DMS 273 (cell line): Measurements from ENCODE around the gene ICAM5.
"Not testable (repeated sequence)": the region's sequence is repeated elsewhere in the genome, so short reads cannot be mapped to it uniquely, and the experiment has no call there.

Experiments used
- DNase-seq: peaks from one replicate; lab custom pipeline; 2025; ENCODE audit not compliant: unreplicated experiment; lab: John Stamatoyannopoulos, UW

ICAM5 gene

DNA sequence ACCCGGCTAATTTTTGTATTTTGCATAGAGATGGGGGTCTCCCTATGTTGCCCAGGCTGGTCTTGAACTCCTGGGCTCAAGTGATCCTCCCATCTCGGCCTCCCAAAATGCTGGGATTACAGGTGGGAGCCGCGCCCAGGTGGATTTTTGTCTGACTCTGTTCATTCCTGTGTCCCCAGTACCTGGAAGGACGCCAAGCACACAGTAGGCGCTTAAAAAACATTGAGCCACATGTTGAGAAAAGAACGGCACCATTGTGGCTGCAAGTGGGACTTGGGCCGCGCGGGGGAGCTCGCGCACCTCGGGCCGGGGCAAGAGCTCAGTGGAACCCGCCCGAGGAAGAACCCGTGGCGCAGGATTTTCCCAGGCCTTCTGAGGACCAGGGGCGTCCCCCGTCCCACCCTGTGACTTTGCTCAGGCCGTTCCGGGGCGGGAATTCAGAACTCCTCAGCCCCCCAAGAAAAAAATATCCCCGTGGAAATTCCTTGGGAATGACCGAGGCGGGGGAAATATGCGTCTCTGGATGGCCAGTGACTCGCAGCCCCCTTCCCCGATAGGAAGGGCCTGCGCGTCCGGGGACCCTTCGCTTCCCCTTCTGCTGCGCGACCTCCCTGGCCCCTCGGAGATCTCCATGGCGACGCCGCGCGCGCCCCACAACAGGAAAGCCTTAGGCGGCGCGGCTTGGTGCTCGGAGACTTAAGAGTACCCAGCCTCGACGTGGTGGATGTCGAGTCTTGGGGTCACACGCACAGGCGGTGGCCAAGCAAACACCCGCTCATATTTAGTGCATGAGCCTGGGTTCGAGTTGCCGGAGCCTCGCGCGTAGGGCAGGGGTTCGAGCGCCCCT, 20.2 kb upstream of the ICAM5 start:
- peak; percentile 92 for DNase-seq

DNA sequence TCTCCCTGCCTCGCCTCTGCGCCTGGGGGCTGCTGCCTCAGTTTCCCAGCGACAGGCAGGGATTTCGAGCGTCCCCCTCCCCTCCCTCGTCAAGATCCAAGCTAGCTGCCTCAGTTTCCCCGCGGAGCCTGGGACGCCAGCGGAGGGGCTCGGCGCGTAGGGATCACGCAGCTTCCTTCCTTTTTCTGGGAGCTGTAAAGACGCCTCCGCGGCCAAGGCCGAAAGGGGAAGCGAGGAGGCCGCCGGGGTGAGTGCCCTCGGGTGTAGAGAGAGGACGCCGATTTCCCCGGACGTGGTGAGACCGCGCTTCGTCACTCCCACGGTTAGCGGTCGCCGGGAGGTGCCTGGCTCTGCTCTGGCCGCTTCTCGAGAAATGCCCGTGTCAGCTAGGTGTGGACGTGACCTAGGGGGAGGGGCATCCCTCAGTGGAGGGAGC, 19.6 kb upstream of the ICAM5 start:
- no peak for DNase-seq

DNA sequence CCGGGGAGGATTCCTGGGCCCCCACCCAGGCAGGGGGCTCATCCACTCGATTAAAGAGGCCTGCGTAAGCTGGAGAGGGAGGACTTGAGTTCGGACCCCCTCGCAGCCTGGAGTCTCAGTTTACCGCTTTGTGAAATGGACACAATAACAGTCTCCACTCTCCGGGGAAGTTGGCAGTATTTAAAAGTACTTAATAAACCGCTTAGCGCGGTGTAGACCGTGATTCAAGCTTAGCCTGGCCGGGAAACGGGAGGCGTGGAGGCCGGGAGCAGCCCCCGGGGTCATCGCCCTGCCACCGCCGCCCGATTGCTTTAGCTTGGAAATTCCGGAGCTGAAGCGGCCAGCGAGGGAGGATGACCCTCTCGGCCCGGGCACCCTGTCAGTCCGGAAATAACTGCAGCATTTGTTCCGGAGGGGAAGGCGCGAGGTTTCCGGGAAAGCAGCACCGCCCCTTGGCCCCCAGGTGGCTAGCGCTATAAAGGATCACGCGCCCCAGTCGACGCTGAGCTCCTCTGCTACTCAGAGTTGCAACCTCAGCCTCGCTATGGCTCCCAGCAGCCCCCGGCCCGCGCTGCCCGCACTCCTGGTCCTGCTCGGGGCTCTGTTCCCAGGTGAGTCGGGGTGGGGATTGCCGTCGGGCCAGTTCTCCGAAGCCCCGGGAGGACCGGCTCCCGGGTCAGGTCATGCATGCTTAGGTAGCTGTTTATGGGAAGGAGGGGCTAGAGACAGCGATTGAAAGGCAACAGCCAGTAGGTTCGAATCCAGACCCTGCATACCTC, 18.9 kb upstream of the ICAM5 start, which contains the start of gene ICAM1:
Gene ICAM1, plus strand, starts transcription at position 505 of the 779 bp plus-strand sequence. Its CDS starts 40 bp downstream, at position 545.
- peak; percentile 76 for DNase-seq

DNA sequence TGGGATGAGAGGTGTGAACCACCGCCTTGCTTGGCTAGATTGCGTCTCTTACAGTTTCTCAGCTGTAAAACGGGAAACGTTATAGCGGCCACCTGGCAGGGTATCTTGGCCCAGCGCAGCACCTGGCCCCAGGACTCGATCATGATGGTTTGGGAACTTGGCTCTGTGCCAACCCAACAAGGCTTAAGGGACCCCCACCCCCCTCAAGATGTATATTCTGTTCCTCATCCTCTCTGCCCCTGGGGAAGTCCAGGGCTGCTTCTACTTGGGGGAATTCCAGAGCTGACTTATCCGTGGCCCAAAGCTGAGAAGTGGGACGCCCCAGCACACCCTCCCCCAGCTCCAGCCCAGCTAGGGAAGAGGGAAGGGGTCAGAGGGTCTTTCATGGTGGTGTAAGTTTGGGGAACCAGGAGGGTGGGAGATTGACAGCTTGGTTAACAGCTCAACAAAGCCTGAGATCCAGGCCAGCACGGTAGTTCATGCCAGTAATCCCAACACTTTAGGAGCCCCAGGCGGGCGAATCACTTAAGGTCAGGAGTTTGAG, 18.1 kb upstream of the ICAM5 start:
- DNase-seq = peak; percentile 30

DNA sequence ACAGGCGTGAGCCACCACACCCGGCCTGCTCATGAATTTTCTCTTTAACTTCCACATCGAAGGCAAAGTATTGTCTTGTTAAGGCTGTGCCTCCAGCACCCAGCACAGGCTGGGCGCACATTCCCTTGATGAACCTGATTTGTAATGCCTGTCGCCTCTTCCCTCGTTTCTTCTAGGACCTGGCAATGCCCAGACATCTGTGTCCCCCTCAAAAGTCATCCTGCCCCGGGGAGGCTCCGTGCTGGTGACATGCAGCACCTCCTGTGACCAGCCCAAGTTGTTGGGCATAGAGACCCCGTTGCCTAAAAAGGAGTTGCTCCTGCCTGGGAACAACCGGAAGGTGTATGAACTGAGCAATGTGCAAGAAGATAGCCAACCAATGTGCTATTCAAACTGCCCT, 15.2 kb upstream of the ICAM5 start:
- DNase-seq = no peak

DNA sequence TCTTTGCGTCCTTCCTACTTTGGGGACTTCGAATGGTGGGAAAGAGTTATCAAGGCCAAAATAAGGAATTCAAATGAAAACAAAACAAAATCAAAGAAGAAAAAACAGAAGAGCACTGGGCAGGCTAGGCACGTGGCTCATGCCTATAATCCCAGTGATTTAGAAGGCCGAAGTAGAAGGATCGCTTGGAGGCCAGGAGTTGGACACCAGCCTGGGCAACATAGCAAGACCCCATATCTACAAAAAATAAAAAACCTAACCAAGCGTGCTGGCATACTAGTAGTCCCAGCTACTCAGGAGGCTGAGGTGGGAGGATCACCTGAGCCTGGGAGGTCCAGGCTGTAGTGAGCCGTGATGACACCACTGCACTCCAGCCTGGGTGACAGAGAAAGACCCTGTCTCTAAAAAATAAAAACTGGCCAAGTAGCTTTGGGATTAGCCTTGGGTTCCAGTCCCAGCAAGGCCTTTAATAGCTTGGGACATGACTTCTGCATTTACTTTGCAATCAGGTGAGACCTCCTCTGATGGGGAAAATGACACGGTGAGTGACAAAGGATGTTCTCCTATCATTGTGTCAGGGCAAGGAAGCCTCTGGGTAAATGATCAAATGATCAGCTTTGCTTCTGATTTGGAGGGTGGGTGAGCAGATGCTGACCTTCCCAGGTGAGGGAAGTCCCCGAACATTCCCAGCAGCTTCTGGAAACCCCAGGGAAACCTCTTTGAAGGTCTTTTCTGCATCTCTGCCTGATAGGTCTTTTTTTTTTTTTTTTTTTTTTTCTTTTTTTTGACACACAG, 11.8 kb upstream of the ICAM5 start:
- DNase-seq = no peak

DNA sequence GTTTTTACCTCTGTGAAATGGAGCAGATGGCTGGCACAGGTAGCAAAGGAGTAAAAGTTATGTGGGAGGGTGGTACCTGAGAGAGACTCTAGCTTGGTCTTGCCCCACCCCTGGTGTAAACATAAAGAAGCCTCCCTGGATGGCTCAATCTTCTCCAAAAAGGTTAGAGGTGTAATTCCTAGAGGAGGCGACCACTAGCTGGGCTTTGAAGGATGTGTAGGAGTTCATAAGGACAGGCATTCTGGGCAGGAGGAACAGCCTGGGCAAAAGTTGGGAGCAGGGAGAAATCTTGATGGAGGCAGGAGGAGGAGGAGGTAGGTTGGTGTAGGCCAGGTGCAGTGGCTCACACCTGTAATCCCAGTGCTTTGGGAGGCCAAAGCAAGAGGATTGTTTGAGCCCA, 10.8 kb upstream of the ICAM5 start:
- DNase-seq = no peak

DNA sequence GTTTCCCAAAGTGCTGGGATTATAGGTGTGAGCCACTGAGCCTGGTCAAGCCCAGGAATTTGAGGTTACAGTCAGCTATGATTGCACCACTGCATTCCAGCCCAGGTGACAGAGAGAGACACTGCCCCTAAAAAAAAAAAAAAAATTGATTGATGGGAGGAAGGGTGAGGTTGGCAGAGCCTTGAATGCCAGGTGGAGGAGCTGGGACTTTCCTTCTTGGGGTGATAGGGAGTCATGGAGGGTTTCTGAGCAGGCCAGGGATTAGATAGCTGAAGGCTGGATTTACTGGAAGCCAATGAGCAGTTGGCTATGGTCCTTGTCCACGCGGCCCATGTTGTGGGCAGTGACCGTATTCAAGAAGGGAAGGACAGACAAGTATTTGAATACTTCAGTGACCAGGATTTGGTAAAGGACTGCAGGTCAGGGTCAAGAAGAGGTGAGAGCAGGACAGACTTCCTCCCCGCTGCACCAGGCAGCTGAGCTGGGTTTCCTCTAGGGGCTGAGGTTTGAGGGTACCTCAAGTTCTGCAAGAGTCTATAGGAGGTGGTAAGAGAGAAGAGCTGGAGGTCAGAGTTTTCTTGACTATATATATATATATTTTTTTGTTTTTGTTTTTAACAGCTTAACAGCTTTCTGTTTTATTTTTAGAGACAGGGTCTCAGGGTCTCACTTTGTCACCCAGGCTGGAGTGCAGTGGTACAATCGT, 9.9 kb upstream of the ICAM5 start:
- no peak for DNase-seq

DNA sequence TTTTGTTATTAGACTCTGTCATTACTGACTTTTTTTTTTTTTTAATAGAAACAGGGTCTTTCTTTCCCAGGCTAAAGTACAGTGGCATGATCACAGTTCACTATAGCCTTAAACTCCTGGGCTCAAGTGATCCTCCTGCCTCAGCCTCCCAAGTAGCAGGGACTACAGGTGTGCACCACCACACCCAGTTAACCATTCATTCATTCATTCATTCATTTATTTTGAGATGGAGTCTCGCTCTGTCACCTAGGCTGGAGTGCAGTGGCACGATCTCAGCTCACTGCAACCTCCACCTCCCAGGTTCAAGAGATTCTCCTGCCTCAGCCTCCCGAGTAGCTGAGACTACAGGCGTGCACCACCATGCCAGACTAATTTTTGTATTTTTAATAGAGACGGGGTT, 7.7 kb upstream of the ICAM5 start:
- DNase-seq = not testable (repeated sequence)

DNA sequence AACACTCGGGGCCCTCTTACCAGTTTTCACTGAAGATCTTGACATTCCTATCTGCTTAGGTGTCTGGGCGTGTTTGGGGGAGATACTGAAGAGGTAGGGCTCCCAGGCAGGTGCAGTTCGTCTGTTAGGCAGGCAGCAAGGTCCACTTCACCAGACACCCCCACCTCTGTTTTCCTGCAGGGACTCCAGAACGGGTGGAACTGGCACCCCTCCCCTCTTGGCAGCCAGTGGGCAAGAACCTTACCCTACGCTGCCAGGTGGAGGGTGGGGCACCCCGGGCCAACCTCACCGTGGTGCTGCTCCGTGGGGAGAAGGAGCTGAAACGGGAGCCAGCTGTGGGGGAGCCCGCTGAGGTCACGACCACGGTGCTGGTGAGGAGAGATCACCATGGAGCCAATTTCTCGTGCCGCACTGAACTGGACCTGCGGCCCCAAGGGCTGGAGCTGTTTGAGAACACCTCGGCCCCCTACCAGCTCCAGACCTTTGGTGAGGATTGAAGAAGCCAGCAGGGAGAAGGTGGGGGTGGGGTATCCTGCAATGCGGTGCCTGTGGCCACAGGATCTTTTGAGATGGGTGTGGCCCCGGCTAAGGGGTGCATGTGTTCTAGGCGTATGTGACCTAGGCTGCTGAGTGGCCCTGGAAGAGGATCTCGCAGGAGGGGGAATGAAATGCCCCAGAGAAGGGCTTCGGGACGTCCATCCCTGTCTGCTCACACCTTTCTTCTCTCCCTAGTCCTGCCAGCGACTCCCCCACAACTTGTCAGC, 6.3 kb upstream of the ICAM5 start:
- no peak for DNase-seq

DNA sequence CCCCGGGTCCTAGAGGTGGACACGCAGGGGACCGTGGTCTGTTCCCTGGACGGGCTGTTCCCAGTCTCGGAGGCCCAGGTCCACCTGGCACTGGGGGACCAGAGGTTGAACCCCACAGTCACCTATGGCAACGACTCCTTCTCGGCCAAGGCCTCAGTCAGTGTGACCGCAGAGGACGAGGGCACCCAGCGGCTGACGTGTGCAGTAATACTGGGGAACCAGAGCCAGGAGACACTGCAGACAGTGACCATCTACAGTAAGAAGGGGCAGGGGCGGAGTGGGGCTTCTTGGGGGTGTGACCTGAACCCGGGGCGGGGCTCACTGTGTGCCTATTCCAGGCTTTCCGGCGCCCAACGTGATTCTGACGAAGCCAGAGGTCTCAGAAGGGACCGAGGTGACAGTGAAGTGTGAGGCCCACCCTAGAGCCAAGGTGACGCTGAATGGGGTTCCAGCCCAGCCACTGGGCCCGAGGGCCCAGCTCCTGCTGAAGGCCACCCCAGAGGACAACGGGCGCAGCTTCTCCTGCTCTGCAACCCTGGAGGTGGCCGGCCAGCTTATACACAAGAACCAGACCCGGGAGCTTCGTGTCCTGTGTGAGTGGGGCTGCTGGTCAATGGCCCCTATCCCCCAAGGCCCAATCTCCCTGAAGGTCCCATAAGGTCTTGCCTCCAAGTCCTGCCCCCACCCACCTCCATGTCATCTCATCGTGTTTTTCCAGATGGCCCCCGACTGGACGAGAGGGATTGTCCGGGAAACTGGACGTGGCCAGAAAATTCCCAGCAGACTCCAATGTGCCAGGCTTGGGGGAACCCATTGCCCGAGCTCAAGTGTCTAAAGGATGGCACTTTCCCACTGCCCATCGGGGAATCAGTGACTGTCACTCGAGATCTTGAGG, 5.4 kb upstream of the ICAM5 start:
- no peak for DNase-seq

DNA sequence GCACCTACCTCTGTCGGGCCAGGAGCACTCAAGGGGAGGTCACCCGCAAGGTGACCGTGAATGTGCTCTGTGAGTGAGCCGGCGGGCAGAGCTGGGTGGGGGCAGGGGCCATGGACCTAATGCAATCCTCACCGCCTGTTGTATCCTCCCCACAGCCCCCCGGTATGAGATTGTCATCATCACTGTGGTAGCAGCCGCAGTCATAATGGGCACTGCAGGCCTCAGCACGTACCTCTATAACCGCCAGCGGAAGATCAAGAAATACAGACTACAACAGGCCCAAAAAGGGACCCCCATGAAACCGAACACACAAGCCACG, 4.8 kb upstream of the ICAM5 start:
- no peak for DNase-seq

DNA sequence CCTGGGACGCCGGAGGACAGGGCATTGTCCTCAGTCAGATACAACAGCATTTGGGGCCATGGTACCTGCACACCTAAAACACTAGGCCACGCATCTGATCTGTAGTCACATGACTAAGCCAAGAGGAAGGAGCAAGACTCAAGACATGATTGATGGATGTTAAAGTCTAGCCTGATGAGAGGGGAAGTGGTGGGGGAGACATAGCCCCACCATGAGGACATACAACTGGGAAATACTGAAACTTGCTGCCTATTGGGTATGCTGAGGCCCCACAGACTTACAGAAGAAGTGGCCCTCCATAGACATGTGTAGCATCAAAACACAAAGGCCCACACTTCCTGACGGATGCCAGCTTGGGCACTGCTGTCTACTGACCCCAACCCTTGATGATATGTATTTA, 4.4 kb upstream of the ICAM5 start:
- no peak for DNase-seq

DNA sequence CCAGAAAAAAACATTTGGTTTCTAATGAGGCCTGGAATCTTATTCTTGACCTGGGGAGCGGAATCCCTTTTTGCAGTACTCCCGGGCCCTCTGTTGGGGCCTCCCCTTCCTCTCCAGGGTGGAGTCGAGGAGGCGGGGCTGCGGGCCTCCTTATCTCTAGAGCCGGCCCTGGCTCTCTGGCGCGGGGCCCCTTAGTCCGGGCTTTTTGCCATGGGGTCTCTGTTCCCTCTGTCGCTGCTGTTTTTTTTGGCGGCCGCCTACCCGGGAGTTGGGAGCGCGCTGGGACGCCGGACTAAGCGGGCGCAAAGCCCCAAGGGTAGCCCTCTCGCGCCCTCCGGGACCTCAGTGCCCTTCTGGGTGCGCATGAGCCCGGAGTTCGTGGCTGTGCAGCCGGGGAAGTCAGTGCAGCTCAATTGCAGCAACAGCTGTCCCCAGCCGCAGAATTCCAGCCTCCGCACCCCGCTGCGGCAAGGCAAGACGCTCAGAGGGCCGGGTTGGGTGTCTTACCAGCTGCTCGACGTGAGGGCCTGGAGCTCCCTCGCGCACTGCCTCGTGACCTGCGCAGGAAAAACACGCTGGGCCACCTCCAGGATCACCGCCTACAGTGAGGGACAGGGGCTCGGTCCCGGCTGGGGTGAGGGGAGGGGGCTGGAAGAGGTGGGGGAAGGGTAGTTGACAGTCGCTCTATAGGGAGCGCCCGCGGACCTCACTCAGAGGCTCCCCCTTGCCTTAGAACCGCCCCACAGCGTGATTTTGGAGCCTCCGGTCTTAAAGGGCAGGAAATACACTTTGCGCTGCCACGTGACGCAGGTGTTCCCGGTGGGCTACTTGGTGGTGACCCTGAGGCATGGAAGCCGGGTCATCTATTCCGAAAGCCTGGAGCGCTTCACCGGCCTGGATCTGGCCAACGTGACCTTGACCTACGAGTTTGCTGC, 2.7 kb upstream of the ICAM5 start, which contains the start of gene ICAM4:
Gene ICAM4, plus strand, starts transcription at position 153 of the 935 bp plus-strand sequence. Its CDS starts 58 bp downstream, at position 211.
- peak; percentile 92 for DNase-seq

DNA sequence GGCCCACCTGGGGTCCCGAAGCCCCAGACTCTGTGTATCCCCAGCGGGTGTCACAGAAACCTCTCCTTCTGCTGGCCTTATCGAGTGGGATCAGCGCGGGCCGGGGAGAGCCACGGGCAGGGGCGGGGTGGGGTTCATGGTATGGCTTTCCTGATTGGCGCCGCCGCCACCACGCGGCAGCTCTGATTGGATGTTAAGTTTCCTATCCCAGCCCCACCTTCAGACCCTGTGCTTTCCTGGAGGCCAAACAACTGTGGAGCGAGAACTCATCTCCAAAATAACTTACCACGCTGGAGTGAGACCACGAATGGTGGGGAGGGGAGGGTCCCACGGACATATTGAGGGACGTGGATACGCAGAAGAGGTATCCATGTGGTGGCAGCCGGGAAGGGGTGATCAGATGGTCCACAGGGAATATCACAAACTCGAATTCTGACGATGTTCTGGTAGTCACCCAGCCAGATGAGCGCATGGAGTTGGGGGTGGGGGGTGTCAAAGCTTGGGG, 1.0 kb upstream of the ICAM5 start:
- peak; percentile 62 for DNase-seq

DNA sequence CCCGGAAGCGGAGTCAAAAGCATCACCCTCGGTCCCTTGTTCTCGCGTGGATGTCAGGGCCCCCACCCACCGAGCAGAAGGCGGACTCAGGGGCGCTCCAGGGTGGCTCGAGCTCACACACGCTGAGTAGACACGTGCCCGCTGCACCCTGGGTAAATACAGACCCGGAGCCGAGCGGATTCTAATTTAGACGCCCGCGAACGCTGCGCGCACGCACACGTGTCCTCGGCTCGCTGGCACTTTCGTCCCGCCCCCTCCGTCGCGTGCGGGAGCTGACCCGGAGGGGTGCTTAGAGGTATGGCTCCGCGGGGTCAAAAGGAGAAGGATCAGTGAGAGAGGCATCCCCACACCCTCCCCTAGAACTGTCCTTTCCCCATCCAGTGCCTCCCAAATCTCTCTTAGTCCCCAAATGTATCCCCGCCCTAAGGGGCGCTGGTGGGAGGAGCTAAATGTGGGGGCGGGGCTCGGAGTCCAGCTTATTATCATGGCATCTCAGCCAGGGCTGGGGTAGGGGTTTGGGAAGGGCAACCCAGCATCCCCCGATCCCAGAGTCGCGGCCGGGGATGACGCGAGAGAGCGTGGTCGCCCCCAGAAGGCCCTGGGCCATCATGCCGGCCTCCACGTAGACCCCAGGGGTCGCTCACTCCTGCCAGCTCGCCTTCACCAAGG, 451 bp upstream of the ICAM5 start:
- peak; percentile 96 for DNase-seq

DNA sequence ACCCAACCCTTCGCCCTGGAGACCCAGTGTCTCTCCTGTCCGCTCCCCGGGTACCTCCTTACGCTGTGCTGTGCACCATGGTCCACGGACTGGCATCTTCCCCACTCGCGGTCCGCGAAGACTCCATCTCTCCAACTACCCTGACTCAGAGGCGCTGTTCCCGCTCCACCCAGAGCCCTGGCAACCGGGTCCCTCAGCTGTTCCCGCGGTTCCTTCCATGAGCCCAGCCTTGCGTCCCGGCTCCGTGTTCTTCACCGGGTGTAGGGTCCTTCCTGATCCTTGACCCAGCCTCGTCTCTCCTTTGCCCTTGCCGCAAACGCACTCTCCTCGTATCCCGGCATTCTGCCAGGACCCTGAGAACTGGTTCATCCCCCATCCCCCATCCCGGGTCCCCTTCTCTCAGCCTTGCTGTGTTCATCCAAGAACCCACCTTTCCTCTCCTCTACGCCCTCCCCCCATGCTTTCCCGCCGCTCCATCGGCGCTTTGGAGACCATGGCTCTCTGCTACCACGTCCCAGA, 664 bp downstream of the ICAM5 start:
- peak; percentile 82 for DNase-seq
